Measurements from ENCODE around the gene FIBCD1. TPM values are rescaled to one million over a fixed set of nuclear protein-coding genes. Genes with fewer than 3 reads are reported as not detected.

The FIBCD1 gene
- total RNA-seq, 2 experiments from 2014 or later = not detected

- peaks cover 12% of the 10 kb centered on the region for H3K4me1 ChIP-seq (ENCODE audit: insufficient read depth, low read length, poor library complexity, severe bottlenecking)
- CTCF ChIA-PET (ENCODE audit: unreplicated experiment) = interaction anchor here (0.5 to 0.6 kb wide), 2 partner anchors 14 to 305 kb away, joined by 3 read pairs; no protein-coding TSS in a partner anchor
- H3K36me3 ChIP-seq (ENCODE audit: insufficient read depth, low read length) = peaks cover 4% of the 10 kb centered on the region; the same call in 1 of the 2 replicates
- intact Hi-C loops (cut with micrococcal nuclease; ENCODE audit: unreplicated experiment) = loop anchor here (5.0 kb wide), 1 partner anchor 129 kb away; no protein-coding TSS in a partner anchor
- H3K4me3 ChIP-seq (ENCODE audit: low read depth, low read length, poor library complexity, severe bottlenecking) = no peak overlapping the region
- H3K4me2 ChIP-seq (ENCODE audit: low read length) = no peak overlapping the region
- no TSS peak for BruUV-seq (replicated peaks)
- H3K79me2 ChIP-seq (ENCODE audit: insufficient read depth, low read depth, low read length) = no peaks in the 10 kb centered on the region
- no peak overlapping the region for H2AFZ ChIP-seq (ENCODE audit: low read length)
- DNase-seq (ENCODE audit: low spot score) = no peak
- H3K9me3 ChIP-seq (ENCODE audit: low read length) = no peaks in the 10 kb centered on the region
- H4K20me1 ChIP-seq (ENCODE audit: insufficient read depth, low read length) = no peaks in the 10 kb centered on the region
- no peak for TF ChIP-seq EZH2phosphoT487 (IDR thresholded peaks at IDR 0.05; ENCODE audit: borderline replicate concordance, low read depth, low read length)
- no peak for TF ChIP-seq CTCF (conservative IDR thresholded peaks at IDR 0.05; ENCODE audit: low read length)
- POLR2A ChIA-PET = interaction anchor here (0.7 to 0.9 kb wide), 2 partner anchors 136 to 1581 kb away, joined by 3 to 4 read pairs; no protein-coding TSS in a partner anchor
- H3K9me2 ChIP-seq (ENCODE audit: insufficient read depth, low read length) = no peaks in the 10 kb centered on the region
- no peak overlapping the region for H3K27ac ChIP-seq (ENCODE audit: low read depth, low read length, poor library complexity, severe bottlenecking)
Measured at GRCh38 chr9:130868230-130868629, 70.8 kb downstream of the FIBCD1 start.

- no peak for DNase-seq (ENCODE audit: low spot score)
- Histone ChIP-seq H3K27ac (ENCODE audit: low read depth, low read length, poor library complexity, severe bottlenecking) (no peak overlapping the region), H3K4me1 (ENCODE audit: insufficient read depth, low read length, poor library complexity, severe bottlenecking) (peaks cover 12% of the 10 kb centered on the region), H4K20me1 (ENCODE audit: insufficient read depth, low read length) (no peaks in the 10 kb centered on the region), H2AFZ (ENCODE audit: low read length) (no peak overlapping the region), H3K36me3 (ENCODE audit: insufficient read depth, low read length) (no peaks in the 10 kb centered on the region), H3K4me3 (ENCODE audit: low read depth, low read length, poor library complexity, severe bottlenecking) (no peak overlapping the region), H3K9me3 (ENCODE audit: low read length) (no peaks in the 10 kb centered on the region), H3K9me2 (ENCODE audit: insufficient read depth, low read length) (no peaks in the 10 kb centered on the region), H3K79me2 (ENCODE audit: insufficient read depth, low read depth, low read length) (no peaks in the 10 kb centered on the region), H3K4me2 (ENCODE audit: low read length) (no peak overlapping the region)
- intact Hi-C loops (cut with micrococcal nuclease; ENCODE audit: unreplicated experiment) = loop anchor here (5.0 kb wide), 1 partner anchor 130 kb away; no protein-coding TSS in a partner anchor
- TF ChIP-seq CTCF (conservative IDR thresholded peaks at IDR 0.05; ENCODE audit: low read length) = no peak
- no peak for TF ChIP-seq EZH2phosphoT487 (IDR thresholded peaks at IDR 0.05; ENCODE audit: borderline replicate concordance, low read depth, low read length)
- ChIA-PET CTCF (ENCODE audit: unreplicated experiment) (interaction anchor here (0.5 kb wide), 1 partner anchor 15 kb away, joined by 3 read pairs; no protein-coding TSS in a partner anchor), POLR2A (interaction anchor here (0.9 kb wide), 1 partner anchor 135 kb away, joined by 3 read pairs; no protein-coding TSS in a partner anchor)
- BruUV-seq (replicated peaks) = no TSS peak
Measured at GRCh38 chr9:130867556-130867955, 71.5 kb downstream of the FIBCD1 start.

GRCh38 chr9:130866474-130866965 lies 72.5 kb downstream of the FIBCD1 start:
- H3K9me2 ChIP-seq (ENCODE audit: insufficient read depth, low read length) = no peaks in the 10 kb centered on the region
- intact Hi-C loops (cut with micrococcal nuclease; ENCODE audit: unreplicated experiment) = loop anchor here (1.0 to 5.0 kb wide), 2 partner anchors 75 to 131 kb away; no protein-coding TSS in a partner anchor
- TF ChIP-seq EZH2phosphoT487 (IDR thresholded peaks at IDR 0.05; ENCODE audit: borderline replicate concordance, low read depth, low read length) (no peak), CTCF (conservative IDR thresholded peaks at IDR 0.05; ENCODE audit: low read length) (peak; percentile 94)
- ChIA-PET POLR2A (interaction anchor here (1.2 kb wide), 1 partner anchor 12 kb away, joined by 4 read pairs; no protein-coding TSS in a partner anchor), CTCF (ENCODE audit: unreplicated experiment) (no interaction called here)
- DNase-seq (ENCODE audit: low spot score) = peak; percentile 63
- H3K4me1 ChIP-seq (ENCODE audit: insufficient read depth, low read length, poor library complexity, severe bottlenecking) = peaks cover 12% of the 10 kb centered on the region
- H3K36me3 ChIP-seq (ENCODE audit: insufficient read depth, low read length) = no peaks in the 10 kb centered on the region
- no peak overlapping the region for H2AFZ ChIP-seq (ENCODE audit: low read length)
- no peak overlapping the region for H3K4me2 ChIP-seq (ENCODE audit: low read length)
- no peak overlapping the region for H3K4me3 ChIP-seq (ENCODE audit: low read depth, low read length, poor library complexity, severe bottlenecking)
- BruUV-seq (replicated peaks) = no TSS peak
- H4K20me1 ChIP-seq (ENCODE audit: insufficient read depth, low read length) = no peaks in the 10 kb centered on the region
- no peaks in the 10 kb centered on the region for H3K79me2 ChIP-seq (ENCODE audit: insufficient read depth, low read depth, low read length)
- no peak overlapping the region for H3K27ac ChIP-seq (ENCODE audit: low read depth, low read length, poor library complexity, severe bottlenecking)
- H3K9me3 ChIP-seq (ENCODE audit: low read length) = no peaks in the 10 kb centered on the region

Data from OCI-LY7 (cell line).